Activated CD4-positive, alpha-beta T cell treated with anti-CD3 and anti-CD28 coated beads, Interleukin-2, amount 10 ng/mL, durations not matched to agents 7 days and 5 days (primary cell): ENCODE measurements around the gene KRT34. TPM values are rescaled to one million over a fixed set of nuclear protein-coding genes. Genes with fewer than 3 reads are reported as not detected.
"Not testable (repeated sequence)": the region's sequence is repeated elsewhere in the genome, so short reads cannot be mapped to it uniquely, and the experiment has no call there.

Experiments
- CTCF ChIA-PET: fragments of 350-600 bp; sonication (Branson Sonifier 250); formaldehyde crosslinking; loops from one replicate; lab custom pipeline; 2021; ENCODE audit warnings: antibody characterized with exemption; lab: Charles Lee
- POLR2A ChIA-PET: fragments of 350-600 bp; sonication (Branson Sonifier 250); formaldehyde crosslinking; loops from one replicate; lab custom pipeline; 2021; ENCODE audit warnings: antibody characterized with exemption; lab: Charles Lee
- DNase-seq: peaks from one replicate; pipeline ENCODE4 v3.0.0-alpha.2; 2020
- H3K27ac Mint-ChIP-seq: one replicate; pipeline ENCODE4 v1.8.0; 2021; ENCODE audit warnings: mild to moderate bottlenecking, moderate library complexity, mixed read lengths
- H3K27me3 Mint-ChIP-seq: one replicate; pipeline ENCODE4 v1.8.0; 2021; ENCODE audit warnings: mixed read lengths
- H3K36me3 Mint-ChIP-seq: one replicate; pipeline ENCODE4 v1.8.0; 2021; ENCODE audit warnings: low read depth, mixed read lengths
- H3K4me1 Mint-ChIP-seq: one replicate; pipeline ENCODE4 v1.8.0; 2021; ENCODE audit warnings: mixed read lengths
- H3K4me3 Mint-ChIP-seq: one replicate; pipeline ENCODE4 v1.8.0; 2021; ENCODE audit warnings: mild to moderate bottlenecking, moderate library complexity, mixed read lengths
- H3K9me3 Mint-ChIP-seq: one replicate; pipeline ENCODE4 v1.8.0; 2021; ENCODE audit warnings: mixed read lengths
- total RNA-seq, 2 experiments: library from RNA; stranded (reverse); gene quantifications; one replicate each; pipeline ENCODE4 v1.2.3, GENCODE V29; 2021

Gene KRT34
- not detected for total RNA-seq

- H3K27me3 Mint-ChIP-seq, POLR2A ChIA-PET, H3K4me1 Mint-ChIP-seq, H3K4me3 Mint-ChIP-seq, DNase-seq, H3K36me3 Mint-ChIP-seq, H3K9me3 Mint-ChIP-seq, H3K27ac Mint-ChIP-seq: not testable (repeated sequence)
- CTCF ChIA-PET = interaction anchor here (1.3 to 1.4 kb wide), 3 partner anchors 9 to 27 kb away, joined by 4 read pairs; no protein-coding TSS in a partner anchor
Measured at GRCh38 chr17:41381943-41382342, at the start of gene KRT34. TSS of gene KRT34 (minus strand) at chr17:41382306. CDS start at chr17:41382246, 60 bp downstream.

GRCh38 chr17:41430376-41430775 lies 48.3 kb upstream of the KRT34 start:
- H3K36me3 Mint-ChIP-seq, H3K4me1 Mint-ChIP-seq, DNase-seq, H3K27me3 Mint-ChIP-seq, H3K4me3 Mint-ChIP-seq, H3K9me3 Mint-ChIP-seq, POLR2A ChIA-PET, H3K27ac Mint-ChIP-seq: not testable (repeated sequence)
- CTCF ChIA-PET = interaction anchor here (0.7 to 1.7 kb wide), 2 partner anchors 72 to 211 kb away, joined by 3 read pairs; no protein-coding TSS in a partner anchor

GRCh38 chr17:41429667-41430066 lies 47.6 kb upstream of the KRT34 start:
- Mint-ChIP-seq H3K27ac (no peak overlapping the region), H3K4me3 (no peak overlapping the region), H3K36me3 (no peaks in the 10 kb centered on the region), H3K4me1 (no peaks in the 10 kb centered on the region), H3K27me3 (peaks cover 5% of the 10 kb centered on the region), H3K9me3 (no peaks in the 10 kb centered on the region)
- ChIA-PET POLR2A (no interaction called here), CTCF (interaction anchor here (1.7 kb wide), 1 partner anchor 73 kb away, joined by 3 read pairs; no protein-coding TSS in a partner anchor)
- DNase-seq = no peak

GRCh38 chr17:41428591-41429291 lies 46.6 kb upstream of the KRT34 start:
- POLR2A ChIA-PET = no interaction called here
- H3K36me3 Mint-ChIP-seq = no peaks in the 10 kb centered on the region

GRCh38 chr17:41424111-41424635 lies 42.1 kb upstream of the KRT34 start, which contains the start of gene KRT37:
TSS of gene KRT37 (minus strand) at chr17:41424585. CDS start at chr17:41424523, 62 bp downstream.
- Mint-ChIP-seq H3K9me3 (no peaks in the 10 kb centered on the region), H3K27ac (no peak within 1 kb of the TSS), H3K36me3 (no peaks in the 10 kb centered on the region), H3K4me1 (no peaks in the 10 kb centered on the region), H3K27me3 (peaks cover 1% of the 10 kb centered on the region), H3K4me3 (no peak within 1 kb of the TSS)
- no peak for DNase-seq
- ChIA-PET CTCF (no interaction called here), POLR2A (no interaction called here)

More at GRCh38 chr17:41428591-41429291, 46.6 kb upstream of the KRT34 start:
- H3K27me3 Mint-ChIP-seq = peaks cover 5% of the 10 kb centered on the region
- no peak overlapping the region for H3K27ac Mint-ChIP-seq
- CTCF ChIA-PET = no interaction called here
- no peak overlapping the region for H3K4me3 Mint-ChIP-seq
- no peaks in the 10 kb centered on the region for H3K9me3 Mint-ChIP-seq
- no peaks in the 10 kb centered on the region for H3K4me1 Mint-ChIP-seq
- DNase-seq = no peak

- H3K27ac Mint-ChIP-seq, H3K9me3 Mint-ChIP-seq, H3K36me3 Mint-ChIP-seq, POLR2A ChIA-PET, H3K4me1 Mint-ChIP-seq, H3K4me3 Mint-ChIP-seq, DNase-seq, H3K27me3 Mint-ChIP-seq: not testable (repeated sequence)
- CTCF ChIA-PET = interaction anchor here (1.0 kb wide), 1 partner anchor 240 kb away, joined by 3 read pairs; no protein-coding TSS in a partner anchor
Measured at GRCh38 chr17:41422586-41422985, 40.5 kb upstream of the KRT34 start.

- H3K4me1 Mint-ChIP-seq = no peaks in the 10 kb centered on the region
- CTCF ChIA-PET = interaction anchor here (1.0 kb wide), 1 partner anchor 241 kb away, joined by 3 read pairs; no protein-coding TSS in a partner anchor
- DNase-seq = no peak
- no peaks in the 10 kb centered on the region for H3K9me3 Mint-ChIP-seq
- H3K4me3 Mint-ChIP-seq = no peak overlapping the region
- POLR2A ChIA-PET = no interaction called here
- H3K27me3 Mint-ChIP-seq = peaks cover 1% of the 10 kb centered on the region
- no peak overlapping the region for H3K27ac Mint-ChIP-seq
- no peaks in the 10 kb centered on the region for H3K36me3 Mint-ChIP-seq
Measured at GRCh38 chr17:41421617-41422016, 39.5 kb upstream of the KRT34 start.

- no peaks in the 10 kb centered on the region for H3K4me1 Mint-ChIP-seq
- H3K9me3 Mint-ChIP-seq = no peaks in the 10 kb centered on the region
- ChIA-PET CTCF (no interaction called here), POLR2A (no interaction called here)
- no peak overlapping the region for H3K27ac Mint-ChIP-seq
- no peak for DNase-seq
- H3K27me3 Mint-ChIP-seq = peaks cover 1% of the 10 kb centered on the region
- no peak overlapping the region for H3K4me3 Mint-ChIP-seq
- no peaks in the 10 kb centered on the region for H3K36me3 Mint-ChIP-seq
Measured at GRCh38 chr17:41421116-41421515, 39.0 kb upstream of the KRT34 start.

GRCh38 chr17:41420134-41420533 lies 38.0 kb upstream of the KRT34 start:
- POLR2A ChIA-PET = no interaction called here

GRCh38 chr17:41419716-41420115 lies 37.6 kb upstream of the KRT34 start:
- Mint-ChIP-seq H3K9me3 (no peaks in the 10 kb centered on the region), H3K27me3 (peaks cover 1% of the 10 kb centered on the region)
- CTCF ChIA-PET = no interaction called here

More at GRCh38 chr17:41420134-41420533, 38.0 kb upstream of the KRT34 start:
- Mint-ChIP-seq H3K4me1 (no peaks in the 10 kb centered on the region), H3K36me3 (no peaks in the 10 kb centered on the region), H3K27me3 (peaks cover 1% of the 10 kb centered on the region), H3K27ac (no peak overlapping the region), H3K9me3 (no peaks in the 10 kb centered on the region), H3K4me3 (no peak overlapping the region)
- no peak for DNase-seq
- CTCF ChIA-PET = no interaction called here

GRCh38 chr17:41418116-41418860 lies 36.2 kb upstream of the KRT34 start:
- H3K9me3 Mint-ChIP-seq = no peaks in the 10 kb centered on the region
- no peak for DNase-seq
- no peaks in the 10 kb centered on the region for H3K36me3 Mint-ChIP-seq
- CTCF ChIA-PET = interaction anchor here (0.8 to 0.9 kb wide), 2 partner anchors 13 to 102 kb away, joined by 3 read pairs; no protein-coding TSS in a partner anchor
- no peaks in the 10 kb centered on the region for H3K4me1 Mint-ChIP-seq
- peaks cover 1% of the 10 kb centered on the region for H3K27me3 Mint-ChIP-seq
- H3K27ac Mint-ChIP-seq = no peak overlapping the region
- H3K4me3 Mint-ChIP-seq = no peak overlapping the region
- POLR2A ChIA-PET = no interaction called here

More at GRCh38 chr17:41419716-41420115, 37.6 kb upstream of the KRT34 start:
- Mint-ChIP-seq H3K36me3 (no peaks in the 10 kb centered on the region), H3K4me3 (no peak overlapping the region), H3K4me1 (no peaks in the 10 kb centered on the region), H3K27ac (no peak overlapping the region)
- DNase-seq = no peak
- POLR2A ChIA-PET = no interaction called here

GRCh38 chr17:41417576-41418015 lies 35.5 kb upstream of the KRT34 start:
- peaks cover 1% of the 10 kb centered on the region for H3K27me3 Mint-ChIP-seq
- DNase-seq = no peak
- POLR2A ChIA-PET = no interaction called here
- CTCF ChIA-PET = interaction anchor here (0.9 to 1.4 kb wide), 2 partner anchors 9 to 103 kb away, joined by 3 read pairs; no protein-coding TSS in a partner anchor
- no peak overlapping the region for H3K27ac Mint-ChIP-seq
- no peak overlapping the region for H3K4me3 Mint-ChIP-seq
- no peaks in the 10 kb centered on the region for H3K9me3 Mint-ChIP-seq
- H3K36me3 Mint-ChIP-seq = no peaks in the 10 kb centered on the region
- no peaks in the 10 kb centered on the region for H3K4me1 Mint-ChIP-seq
